Vagina (tissue), 2 donors: ENCODE data around the gene PLAU.

Experiments
- CTCF ChIP-seq, 3 experiments: fragments of 450-650 bp in 2 of 3; fragments of 200-600 bp in 1 of 3; sonication (generic) in 1 of 3; IDR thresholded peaks; one replicate each; pipeline ENCODE4 v1.5.1; 2017 to 2019; ENCODE audit warnings: antibody characterized with exemption in 3 of 3, mild to moderate bottlenecking in 2 of 3, moderate library complexity in 2 of 3
- POLR2A ChIP-seq, 2 donors: fragments of 450-650 bp; IDR thresholded peaks; one replicate each; pipeline ENCODE4 v1.6.1; 2017; ENCODE audit warnings: antibody characterized with exemption in 2 of 2, mild to moderate bottlenecking in 2 of 2, moderate library complexity in 2 of 2

- no peak for TF ChIP-seq CTCF (IDR thresholded peaks at IDR 0.05)
- TF ChIP-seq POLR2A (IDR thresholded peaks at IDR 0.05): no peak
Observed at GRCh38 chr10:73916761-73917470, 6.0 kb downstream of the PLAU start.
